Activated CD4-positive, alpha-beta T cell treated with anti-CD3 and anti-CD28 coated beads for 48 hours (primary cell): Measurements from ENCODE around the gene USP26.
"Not testable (repeated sequence)": the region's sequence is repeated elsewhere in the genome, so short reads cannot be mapped to it uniquely, and the experiment has no call there.

ENCODE experiments used
- DNase-seq: peaks from one replicate; pipeline ENCODE4 v3.0.0-alpha.2; 2020

Gene USP26

GRCh38 chrX:133007458-133007857 lies 89.5 kb downstream of the USP26 start:
- no peak for DNase-seq

- DNase-seq = no peak
Observed at GRCh38 chrX:133005616-133006015, 91.3 kb downstream of the USP26 start.

GRCh38 chrX:133005042-133005441 lies 91.9 kb downstream of the USP26 start:
- no peak for DNase-seq

- DNase-seq = no peak
Observed at GRCh38 chrX:132999209-132999608, 97.7 kb downstream of the USP26 start.

GRCh38 chrX:132990835-132991234 lies 106.1 kb downstream of the USP26 start:
- no peak for DNase-seq

- DNase-seq = no peak
Observed at GRCh38 chrX:132986556-132986955, 110.4 kb downstream of the USP26 start.

- no peak for DNase-seq
Observed at GRCh38 chrX:132984058-132984650, 112.8 kb downstream of the USP26 start.

- no peak for DNase-seq
Observed at GRCh38 chrX:132983496-132983895, 113.4 kb downstream of the USP26 start.

- not testable (repeated sequence) for DNase-seq
Observed at GRCh38 chrX:132980035-132980434, 116.9 kb downstream of the USP26 start.
